GM19025 (cell line): ENCODE measurements around the gene ASPSCR1.

Source experiments
- ATAC-seq: cut with Tn5 transposase; IDR thresholded peaks from one replicate; pipeline ENCODE4 v1.9.1; 2021; ENCODE audit warnings: mild to moderate bottlenecking, low read depth, moderate library complexity; ENCODE audit not compliant: unreplicated experiment

Gene ASPSCR1, protein sequence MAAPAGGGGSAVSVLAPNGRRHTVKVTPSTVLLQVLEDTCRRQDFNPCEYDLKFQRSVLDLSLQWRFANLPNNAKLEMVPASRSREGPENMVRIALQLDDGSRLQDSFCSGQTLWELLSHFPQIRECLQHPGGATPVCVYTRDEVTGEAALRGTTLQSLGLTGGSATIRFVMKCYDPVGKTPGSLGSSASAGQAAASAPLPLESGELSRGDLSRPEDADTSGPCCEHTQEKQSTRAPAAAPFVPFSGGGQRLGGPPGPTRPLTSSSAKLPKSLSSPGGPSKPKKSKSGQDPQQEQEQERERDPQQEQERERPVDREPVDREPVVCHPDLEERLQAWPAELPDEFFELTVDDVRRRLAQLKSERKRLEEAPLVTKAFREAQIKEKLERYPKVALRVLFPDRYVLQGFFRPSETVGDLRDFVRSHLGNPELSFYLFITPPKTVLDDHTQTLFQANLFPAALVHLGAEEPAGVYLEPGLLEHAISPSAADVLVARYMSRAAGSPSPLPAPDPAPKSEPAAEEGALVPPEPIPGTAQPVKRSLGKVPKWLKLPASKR

GRCh38 chr17:81977211-81977808 is at the start of gene ASPSCR1:
Gene ASPSCR1 (plus strand): TSS chr17:81977629. CDS start chr17:81977647, 18 bp downstream.
- ATAC-seq: peak; percentile 87

- ATAC-seq: peak; percentile 71
Measured at GRCh38 chr17:81927653-81928543, 49.5 kb upstream of the ASPSCR1 start, which contains the start of gene MAFG. Gene MAFG (minus strand): TSS chr17:81927735. CDS start chr17:81923185, 4,550 bp downstream.

- no peak for ATAC-seq
Measured at GRCh38 chr17:81928544-81929252, 48.7 kb upstream of the ASPSCR1 start.

DNA sequence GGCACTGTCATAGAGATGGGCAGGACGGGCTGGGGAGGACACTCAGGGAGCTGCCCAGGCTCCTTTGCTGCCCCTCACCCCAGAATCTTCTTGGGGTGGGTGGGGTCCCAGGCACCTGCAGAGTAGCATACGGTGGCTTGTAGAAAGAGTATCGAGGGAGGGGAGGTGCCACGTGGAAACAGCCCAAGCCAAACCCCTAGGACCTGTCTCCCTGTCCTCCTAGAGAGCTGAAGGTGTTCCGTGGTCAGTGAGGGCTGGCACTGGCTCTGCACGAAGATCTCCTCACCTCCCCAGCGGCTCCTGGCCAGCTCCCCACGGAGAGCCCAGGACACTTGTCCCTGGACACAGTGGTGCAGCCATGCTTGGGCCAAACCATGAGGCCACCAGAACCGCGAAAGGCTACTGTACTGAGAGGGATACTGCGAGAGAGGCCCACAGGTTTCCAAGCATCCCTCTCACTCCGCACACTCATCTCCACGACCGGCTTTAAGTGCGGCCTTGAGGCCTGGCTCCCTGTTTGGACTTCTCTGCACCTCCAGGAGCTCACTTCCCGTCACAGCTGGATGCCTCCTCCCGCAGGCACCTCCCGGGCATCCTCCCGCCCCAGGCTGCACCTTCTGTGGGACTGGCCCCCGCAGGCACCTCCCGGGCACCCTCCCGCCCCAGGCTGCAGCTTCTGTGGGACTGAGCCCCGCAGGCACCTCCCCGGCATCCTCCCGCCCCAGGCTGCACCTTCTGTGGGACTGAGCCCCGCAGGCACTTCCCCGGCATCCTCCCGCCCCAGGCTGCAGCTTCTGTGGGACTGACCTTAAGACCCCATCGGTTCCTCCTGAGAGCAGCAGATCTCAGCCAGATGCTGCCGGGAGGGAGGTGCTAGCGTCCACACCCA is 47.9 kb upstream of the ASPSCR1 start:
- ATAC-seq: no peak

DNA sequence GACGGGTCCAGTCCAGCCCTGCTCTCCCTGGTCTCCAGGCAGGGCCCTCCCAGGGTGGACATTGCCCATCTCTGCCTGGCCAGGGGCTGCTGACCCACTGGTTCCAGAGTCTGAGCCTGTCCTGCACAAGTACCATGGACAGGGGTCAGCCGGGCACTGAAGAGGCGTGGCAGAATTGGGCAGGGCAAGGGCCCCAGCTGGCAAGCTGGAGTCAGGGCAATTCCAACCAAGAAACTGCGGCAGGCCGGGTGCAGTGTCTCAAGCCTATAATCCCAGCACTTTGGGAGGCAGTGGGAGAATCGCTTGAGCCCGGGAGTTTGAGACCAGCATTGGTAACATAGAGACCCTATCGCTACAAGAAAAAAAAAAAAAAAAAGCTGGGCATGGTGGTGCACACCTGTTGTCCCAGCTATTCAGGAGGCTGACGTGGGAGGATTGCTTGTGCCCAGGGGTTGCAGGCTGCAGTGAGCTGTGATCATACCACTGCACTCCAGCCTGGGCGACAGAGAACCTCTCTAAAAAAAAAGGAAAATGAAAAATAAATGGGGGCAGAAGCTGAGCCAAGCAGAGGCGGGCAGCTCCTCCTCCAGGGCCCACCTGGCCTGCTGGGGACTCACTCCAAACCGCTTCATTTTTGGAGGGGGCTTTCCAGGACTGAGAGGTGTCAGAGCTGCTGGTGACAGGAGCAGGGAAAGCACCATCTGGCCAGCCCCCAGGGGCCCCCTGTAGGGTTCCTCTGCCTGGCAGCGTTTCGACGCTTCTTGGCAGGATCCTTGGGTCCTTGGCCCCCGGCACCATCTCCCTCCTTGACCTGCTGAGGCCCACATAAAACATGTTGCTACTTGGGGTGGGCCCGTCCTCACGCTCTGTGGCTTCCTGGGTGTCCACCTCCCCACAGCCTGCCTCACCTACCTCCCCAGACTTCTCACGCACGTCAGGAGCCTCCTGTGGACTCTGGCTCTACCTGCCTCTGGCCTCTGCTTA is 47.0 kb upstream of the ASPSCR1 start:
- no peak for ATAC-seq

- ATAC-seq: no peak
Measured at GRCh38 chr17:81931189-81931556, 46.3 kb upstream of the ASPSCR1 start.

DNA sequence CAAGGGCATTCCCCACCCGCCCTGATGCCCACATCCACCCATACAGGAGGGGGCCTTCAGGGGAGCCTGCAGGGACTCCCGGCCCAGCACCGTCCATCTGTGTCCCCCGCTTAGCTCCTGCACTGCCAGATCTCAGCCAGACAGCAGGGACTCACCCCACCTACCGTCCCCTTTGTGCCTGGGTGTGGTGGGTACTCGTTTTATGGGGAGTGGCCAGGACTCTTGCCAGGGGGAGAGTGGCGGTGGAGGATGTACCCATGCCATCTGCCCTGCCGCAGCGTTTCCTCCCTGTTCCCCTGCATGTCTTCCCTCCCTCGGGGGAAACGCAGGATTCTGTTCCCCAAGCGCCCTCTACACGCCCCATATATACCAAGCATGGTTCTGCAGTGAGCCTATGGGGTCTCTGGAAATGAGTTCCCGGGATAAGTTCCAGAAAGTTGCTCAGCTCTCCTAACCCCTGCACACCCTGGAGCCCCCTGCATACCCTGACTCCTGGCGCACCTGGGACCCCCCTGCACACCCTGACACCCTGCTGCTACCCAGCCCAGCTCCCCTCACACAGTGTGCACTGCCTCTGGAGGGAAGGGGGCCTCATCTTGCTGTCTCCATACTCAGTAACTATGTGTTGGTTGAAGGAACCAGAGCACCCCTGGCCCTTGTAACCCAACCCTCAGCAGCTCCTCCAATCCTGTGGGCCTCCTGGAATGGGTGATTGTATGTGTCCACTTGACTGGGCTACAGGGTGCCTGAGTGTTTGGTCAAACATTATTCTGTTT is 45.7 kb upstream of the ASPSCR1 start:
- ATAC-seq: no peak

DNA sequence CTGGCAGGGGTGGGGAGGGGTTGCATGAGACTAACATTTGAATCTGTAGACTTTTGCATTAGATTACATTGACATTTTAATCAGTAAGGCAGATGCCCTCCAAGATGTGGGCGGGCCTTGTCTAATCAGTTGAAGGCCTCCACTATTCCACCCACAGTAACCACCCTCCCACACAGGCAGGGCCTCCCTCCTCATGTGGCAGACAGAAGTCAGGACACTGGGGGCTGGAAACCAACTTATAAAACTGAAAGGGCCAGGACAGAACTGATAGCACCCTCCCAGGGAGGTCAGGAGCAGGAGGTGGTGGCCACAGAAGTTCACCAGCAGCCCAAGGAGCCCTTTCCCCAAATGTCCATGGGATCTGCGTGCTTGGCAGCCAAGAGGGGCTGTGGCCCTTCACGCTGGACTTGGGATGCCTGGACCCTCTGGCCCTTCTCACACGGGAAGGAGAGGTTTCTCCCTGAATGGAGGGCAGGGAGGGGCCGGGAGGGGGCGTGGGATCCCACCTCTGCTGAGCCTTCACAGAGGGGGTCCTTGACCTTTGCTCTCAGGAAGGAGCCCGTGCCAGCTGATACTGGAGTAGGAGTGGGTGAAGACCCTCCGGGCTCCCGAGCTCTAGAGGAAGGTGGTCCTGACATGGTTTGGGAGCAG is 45.0 kb upstream of the ASPSCR1 start:
- no peak for ATAC-seq

DNA sequence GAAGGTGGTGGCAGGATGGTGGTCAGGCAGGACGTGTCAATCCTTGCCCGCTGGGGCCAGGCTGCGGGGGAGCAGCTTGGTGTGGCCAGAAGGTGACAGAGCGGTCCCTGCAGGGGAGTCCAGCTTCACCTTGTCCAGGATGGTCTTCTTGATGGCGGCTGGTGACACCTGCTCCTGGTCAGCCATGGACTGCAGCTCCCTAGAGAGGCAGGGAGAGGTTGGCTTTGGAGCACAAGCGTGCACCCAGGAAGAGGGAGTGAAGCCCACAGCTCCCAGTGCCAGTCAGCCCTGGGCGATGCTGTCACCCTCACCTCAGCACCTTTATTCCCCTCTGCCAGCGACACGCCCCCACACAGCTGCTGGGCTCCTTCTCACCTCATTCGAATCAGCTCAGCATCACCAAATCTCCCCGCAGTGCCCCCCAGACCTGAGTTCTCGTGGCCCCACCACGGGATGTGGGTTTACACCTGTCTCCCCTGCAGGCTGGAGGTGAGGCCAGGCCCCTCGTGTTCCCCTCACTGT is 44.2 kb upstream of the ASPSCR1 start:
- no peak for ATAC-seq

DNA sequence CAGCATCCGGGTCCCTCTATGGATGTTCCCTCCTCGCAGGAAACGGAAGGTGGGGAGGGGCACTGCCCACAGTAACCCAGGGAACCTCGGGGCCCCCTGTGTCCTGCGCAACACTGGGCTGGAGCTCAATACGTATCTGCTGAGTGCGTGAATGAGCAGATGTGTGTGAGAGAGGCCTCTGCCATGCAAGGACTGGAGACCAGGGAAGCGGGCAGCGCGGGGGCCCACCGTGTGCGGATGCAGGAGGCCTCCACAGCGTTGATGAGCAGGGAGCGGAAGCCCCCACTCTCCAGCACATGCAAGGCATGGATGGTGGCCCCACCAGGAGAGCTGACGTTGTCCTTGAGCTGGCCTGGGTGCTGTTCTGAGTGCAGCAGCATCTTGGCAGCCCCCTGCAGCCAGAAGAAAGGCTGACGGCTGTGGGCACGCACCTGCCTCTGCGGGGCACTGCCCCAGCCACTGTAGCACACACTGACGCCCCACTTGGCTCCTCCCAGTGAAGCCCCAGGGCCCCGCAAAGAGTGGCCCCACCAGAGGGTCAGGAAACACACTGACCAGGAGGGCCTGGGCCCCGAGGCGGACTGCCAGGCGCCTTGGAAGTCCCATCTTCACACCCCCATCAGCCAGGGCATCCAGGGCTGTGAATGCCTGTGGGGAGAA is 43.2 kb upstream of the ASPSCR1 start:
- ATAC-seq: no peak

DNA sequence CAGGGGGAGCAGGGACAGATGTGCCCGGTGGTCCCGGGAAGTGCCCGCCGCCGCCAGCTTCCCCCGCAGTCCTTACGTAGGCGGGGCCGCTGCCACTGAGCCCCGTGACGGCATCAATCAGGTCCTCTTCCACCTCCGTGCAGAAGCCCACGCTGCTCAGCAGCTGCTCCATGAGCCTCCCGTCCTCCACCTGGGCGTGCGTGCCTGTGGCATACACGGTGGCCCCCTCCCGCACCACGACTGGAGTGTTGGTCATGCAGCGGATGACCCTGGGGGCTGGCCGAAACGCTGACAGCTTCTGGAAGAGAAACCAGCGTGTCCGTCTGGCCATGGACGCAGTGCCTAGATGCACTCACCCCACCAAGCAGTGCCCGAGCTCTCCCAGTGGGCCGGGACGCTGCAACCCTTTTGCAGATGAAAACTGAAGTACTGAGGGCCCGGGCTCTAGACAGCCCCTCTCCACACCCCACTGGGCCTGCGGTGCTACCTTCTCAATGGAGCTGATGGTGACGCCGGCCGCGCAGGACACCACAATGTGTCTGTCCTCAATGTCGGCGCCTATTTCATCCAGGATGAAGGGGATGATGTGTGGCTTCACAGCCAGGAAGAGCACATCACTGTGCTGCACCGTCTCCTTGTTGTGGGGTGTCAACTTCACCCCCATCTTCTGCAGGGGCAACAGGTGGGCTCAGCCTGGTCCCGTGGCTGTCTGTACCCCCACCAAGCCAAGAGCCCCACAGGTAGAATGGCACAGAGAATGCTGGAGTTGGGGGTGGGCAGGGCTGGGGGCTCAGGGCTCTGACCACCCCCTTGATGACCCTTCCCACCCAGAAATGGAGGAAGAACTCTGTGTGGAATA is 42.4 kb upstream of the ASPSCR1 start:
- ATAC-seq: no peak

DNA sequence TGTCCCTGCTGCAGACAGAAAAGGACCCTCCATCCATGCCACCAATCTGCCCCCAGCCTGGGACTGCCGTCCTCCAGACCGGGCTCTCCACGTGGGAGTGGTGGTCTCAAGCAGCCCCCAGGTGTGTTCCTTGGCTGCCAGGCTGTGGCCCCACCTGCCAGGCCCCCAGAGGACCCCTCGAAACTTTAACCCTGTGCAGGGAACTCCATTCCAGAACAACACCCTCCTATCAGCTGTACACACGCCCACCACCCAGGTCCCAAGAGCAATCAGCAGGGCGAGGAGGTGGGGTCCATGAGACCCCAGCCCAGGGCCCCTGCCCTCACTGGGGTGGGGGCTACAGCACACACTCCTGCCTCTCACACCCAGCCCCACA is 41.7 kb upstream of the ASPSCR1 start:
- ATAC-seq: no peak

DNA sequence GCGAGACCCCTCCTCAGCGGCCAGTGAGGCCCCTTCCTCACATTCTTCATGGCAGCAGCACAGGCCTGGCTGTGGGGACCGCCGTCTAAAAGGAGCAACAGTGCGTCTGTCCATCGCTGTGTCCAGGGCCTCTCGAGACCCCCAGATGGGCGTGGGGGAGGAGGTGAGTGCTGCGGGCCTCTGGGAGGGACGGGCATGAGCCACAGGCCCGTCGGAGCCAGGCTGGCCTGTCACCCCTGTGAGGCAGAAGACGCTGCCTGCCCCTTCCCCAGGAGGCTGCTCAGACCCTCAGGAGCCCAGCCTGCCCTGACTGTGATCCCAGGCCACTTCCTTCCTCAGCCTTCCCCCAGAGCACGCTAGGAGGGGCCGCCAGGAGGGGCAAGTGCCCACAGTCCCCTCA is 38.2 kb upstream of the ASPSCR1 start:
- no peak for ATAC-seq

GRCh38 chr17:81939881-81940385 is 37.5 kb upstream of the ASPSCR1 start:
- no peak for ATAC-seq
